ENCODE results near the gene TTC23. TPM values are rescaled to one million over a fixed set of nuclear protein-coding genes. Genes with fewer than 3 reads are reported as not detected.

The TTC23 gene
- total and polyA plus RNA-seq, 2 donors (not counting 3 experiments of a cell fraction or from before 2014, with no cell fraction given) = 4.1 to 27.3 TPM

GRCh38 chr15:99109555-99110021, 139.8 kb downstream of the TTC23 start:
- FAIRE-seq = no peak
- no peaks in the 10 kb centered on the region for H3K27me3 ChIP-seq (ENCODE audit: control insufficient read depth in 2 of 2, insufficient read depth in 2 of 2, low read length in 2 of 2)
- ChIA-PET POLR2A (no interaction called here), CTCF (interaction anchor here (2.0 to 3.2 kb wide), 2 partner anchors 9 to 100 kb away, joined by 6 to 17 read pairs; no protein-coding TSS in a partner anchor)
- no peak overlapping the region for H3K9ac ChIP-seq (replicated peaks; ENCODE audit: extremely low read depth, insufficient read depth, low read length)
- no peak overlapping the region for H3K4me2 ChIP-seq (ENCODE audit: insufficient read depth, low read length)
- no peaks in the 10 kb centered on the region for H4K20me1 ChIP-seq (replicated peaks; ENCODE audit: control insufficient read depth, extremely low read depth, insufficient read depth, low read length)
- H3K79me2 ChIP-seq (ENCODE audit: control insufficient read depth, insufficient read depth, low read length) = no peaks in the 10 kb centered on the region
- peaks cover 7% of the 10 kb centered on the region for H3K4me1 ChIP-seq (ENCODE audit: control insufficient read depth, extremely low read depth, insufficient read depth, low read length)
- DNase-seq (ENCODE audit: low read depth, low spot score) = no peak
- no peaks in the 10 kb centered on the region for H3K9me1 ChIP-seq (replicated peaks; ENCODE audit: control insufficient read depth, extremely low read depth, insufficient read depth, low read length)
- intact Hi-C loops (cut with micrococcal nuclease) = loop anchor here (10.0 kb wide), 1 partner anchor 235 kb away; no protein-coding TSS in a partner anchor
- no peak overlapping the region for H3K27ac ChIP-seq (ENCODE audit: insufficient read depth, low read depth, low read length)
- no peaks in the 10 kb centered on the region for H3K9me3 ChIP-seq (replicated peaks; ENCODE audit: control insufficient read depth, insufficient read depth, low read length)
- BruUV-seq (replicated peaks) = no TSS peak
- dilution Hi-C loops (cut with MboI; ENCODE audit: extremely low pct_ligation_motif_present, low sequenced_read_pairs) = no loop called here
- H2AFZ ChIP-seq (ENCODE audit: low read depth, low read length) = no peak overlapping the region
- H3K4me3 ChIP-seq (replicated peaks in 1 of 3; ENCODE audit: insufficient read depth in 1 of 3, low read depth in 1 of 3, low read length in 3 of 3) = no peak overlapping the region
- TF ChIP-seq MAX (IDR thresholded peaks at IDR 0.05; ENCODE audit: insufficient read depth, insufficient read length) (no peak), POLR2AphosphoS5 (IDR thresholded peaks at IDR 0.05; ENCODE audit: insufficient read depth, low read depth, low read length) (no peak), EZH2 (IDR thresholded peaks at IDR 0.05; ENCODE audit: borderline replicate concordance, low read depth, low read length, severe bottlenecking) (no peak), MYC (IDR thresholded peaks at IDR 0.05; ENCODE audit: low read depth, low read length) (no peak), GATA2 (IDR thresholded peaks at IDR 0.05; ENCODE audit: insufficient read depth, insufficient read length, low read depth, low read length) (no peak), JUN (IDR thresholded peaks at IDR 0.05; ENCODE audit: borderline replicate concordance, insufficient read depth, insufficient read length, low read depth) (no peak), FOS (IDR thresholded peaks at IDR 0.05; ENCODE audit: borderline replicate concordance, insufficient read depth, low read length) (no peak), POLR2A (IDR thresholded peaks at IDR 0.05; ENCODE audit: low read depth, low read length) (no peak)
- TF ChIP-seq, protein P1, sequence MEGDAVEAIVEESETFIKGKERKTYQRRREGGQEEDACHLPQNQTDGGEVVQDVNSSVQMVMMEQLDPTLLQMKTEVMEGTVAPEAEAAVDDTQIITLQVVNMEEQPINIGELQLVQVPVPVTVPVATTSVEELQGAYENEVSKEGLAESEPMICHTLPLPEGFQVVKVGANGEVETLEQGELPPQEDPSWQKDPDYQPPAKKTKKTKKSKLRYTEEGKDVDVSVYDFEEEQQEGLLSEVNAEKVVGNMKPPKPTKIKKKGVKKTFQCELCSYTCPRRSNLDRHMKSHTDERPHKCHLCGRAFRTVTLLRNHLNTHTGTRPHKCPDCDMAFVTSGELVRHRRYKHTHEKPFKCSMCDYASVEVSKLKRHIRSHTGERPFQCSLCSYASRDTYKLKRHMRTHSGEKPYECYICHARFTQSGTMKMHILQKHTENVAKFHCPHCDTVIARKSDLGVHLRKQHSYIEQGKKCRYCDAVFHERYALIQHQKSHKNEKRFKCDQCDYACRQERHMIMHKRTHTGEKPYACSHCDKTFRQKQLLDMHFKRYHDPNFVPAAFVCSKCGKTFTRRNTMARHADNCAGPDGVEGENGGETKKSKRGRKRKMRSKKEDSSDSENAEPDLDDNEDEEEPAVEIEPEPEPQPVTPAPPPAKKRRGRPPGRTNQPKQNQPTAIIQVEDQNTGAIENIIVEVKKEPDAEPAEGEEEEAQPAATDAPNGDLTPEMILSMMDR (IDR thresholded peaks at IDR 0.05; ENCODE audit: extremely low read depth in 1 of 2, insufficient read depth in 1 of 2, low read depth in 1 of 2, low read length in 2 of 2) = no peak
- H3K36me3 ChIP-seq (ENCODE audit: control insufficient read depth in 2 of 2, extremely low read depth in 1 of 2, insufficient read depth in 2 of 2, low read length in 2 of 2) = peaks cover 0 to 2% of the 10 kb centered on the region in 2 experiments

Data from endothelial cell of umbilical vein (primary cell).